Activated T-cell treated with anti-CD3 and anti-CD28 coated beads, Interleukin-2, amount 50 U/mL, for 72 hours (primary cell): ENCODE results near the gene NDUFAF7. TPM values are rescaled to one million over a fixed set of nuclear protein-coding genes. Genes with fewer than 3 reads are reported as not detected.
A peak's percentile ranks its signal among the peaks of the same experiment; 100 is the strongest.
"Not testable (repeated sequence)": the region's sequence is repeated elsewhere in the genome, so short reads cannot be mapped to it uniquely, and the experiment has no call there.

Source experiments
- ATAC-seq, 2 donors: fragments of 150-1000 bp; cut with Tn5 transposase; replicated peaks in 1 of 2; 2 replicates each; pipeline ENCODE4 v1.10.0; 2021; ENCODE audit warnings: moderate library complexity in 2 of 2, mild to moderate bottlenecking in 1 of 2
- DNase-seq, 2 donors: peaks; one replicate each; pipeline ENCODE4 v3.0.0; 2021 to 2022; ENCODE audit warnings: mixed read lengths in 1 of 2
- H3K27ac Mint-ChIP-seq: one replicate; pipeline ENCODE4 v1.8.0; 2022; ENCODE audit warnings: mild to moderate bottlenecking, moderate library complexity, mixed read lengths
- H3K27me3 Mint-ChIP-seq: one replicate; pipeline ENCODE4 v1.8.0; 2022; ENCODE audit warnings: low read depth, mixed read lengths
- H3K36me3 Mint-ChIP-seq, 2 donors: one replicate each; pipeline ENCODE4 v1.8.0; 2022; ENCODE audit warnings: mixed read lengths in 2 of 2, mild to moderate bottlenecking in 1 of 2; ENCODE audit not compliant: insufficient read depth in 2 of 2
- H3K4me1 Mint-ChIP-seq: one replicate; pipeline ENCODE4 v1.8.0; 2022; ENCODE audit warnings: low read depth, mixed read lengths
- H3K4me3 Mint-ChIP-seq, 2 donors: one replicate each; pipeline ENCODE4 v1.8.0; 2022; ENCODE audit warnings: mild to moderate bottlenecking in 2 of 2, mixed read lengths in 2 of 2, moderate library complexity in 2 of 2
- H3K9me3 Mint-ChIP-seq, 2 donors: one replicate each; pipeline ENCODE4 v1.8.0; 2022; ENCODE audit warnings: mixed read lengths in 2 of 2
- total RNA-seq, 2 donors: library from RNA; stranded (reverse); gene quantifications; one replicate each; pipeline ENCODE4 v1.2.3, GENCODE V29; 2022

Gene NDUFAF7
- 10 to 100 TPM; 30.6 to 33.4 TPM for total RNA-seq

- peaks cover 10 to 28% of the 10 kb centered on the region in 2 donors for H3K36me3 Mint-ChIP-seq
- no peak within 1 kb of the TSS for H3K27ac Mint-ChIP-seq
- DNase-seq, result peak; percentile 91 to 95
- H3K4me3 Mint-ChIP-seq, result no peak within 1 kb of the TSS
- H3K9me3 Mint-ChIP-seq, result peaks cover 0 to 2% of the 10 kb centered on the region in 2 donors
- peaks cover 15% of the 10 kb centered on the region for H3K4me1 Mint-ChIP-seq
- ATAC-seq, result peak; percentile 96 to 98
- H3K27me3 Mint-ChIP-seq, result no peaks in the 10 kb centered on the region
Observed at GRCh38 chr2:37231241-37232130, at the start of gene NDUFAF7, which contains the start of gene CEBPZ. TSS of gene NDUFAF7 (plus strand) at chr2:37231658. CDS start at chr2:37231706, 48 bp downstream. TSS of gene CEBPZ (minus strand) at chr2:37231596. CDS start at chr2:37231567, 29 bp downstream.

GRCh38 chr2:37181726-37182684 lies 49.5 kb upstream of the NDUFAF7 start:
- peaks cover 4% of the 10 kb centered on the region for H3K4me1 Mint-ChIP-seq
- H3K27ac Mint-ChIP-seq, result no peak overlapping the region
- H3K9me3 Mint-ChIP-seq, result no peaks in the 10 kb centered on the region
- H3K36me3 Mint-ChIP-seq, result no peaks in the 10 kb centered on the region
- ATAC-seq (no peak), DNase-seq (no peak)
- H3K4me3 Mint-ChIP-seq, result no peak overlapping the region
- peaks cover 32% of the 10 kb centered on the region for H3K27me3 Mint-ChIP-seq

- no peak within 1 kb of the TSS for H3K27ac Mint-ChIP-seq
- H3K4me1 Mint-ChIP-seq, result peaks cover 15% of the 10 kb centered on the region
- peaks cover 14% of the 10 kb centered on the region for H3K27me3 Mint-ChIP-seq
- H3K4me3 Mint-ChIP-seq, result no peak within 1 kb of the TSS
- H3K9me3 Mint-ChIP-seq, result no peaks in the 10 kb centered on the region
- H3K36me3 Mint-ChIP-seq, result no peaks in the 10 kb centered on the region
- DNase-seq (no peak), ATAC-seq (no peak)
Observed at GRCh38 chr2:37188570-37188969, 42.9 kb upstream of the NDUFAF7 start, which contains the start of gene SULT6B1. TSS of gene SULT6B1 (minus strand) at chr2:37188670. CDS start at chr2:37188640, 30 bp downstream.

- peak; percentile 79 to 93 for ATAC-seq
- Mint-ChIP-seq H3K27me3 (peaks cover 14% of the 10 kb centered on the region), H3K36me3 (no peaks in the 10 kb centered on the region), H3K27ac (peak overlapping the region; percentile 85), H3K4me3 (peak overlapping the region in 1 of 2 donors; percentile 71), H3K4me1 (peaks cover 15% of the 10 kb centered on the region), H3K9me3 (no peaks in the 10 kb centered on the region)
- peak; percentile 16 to 36 for DNase-seq
Observed at GRCh38 chr2:37189452-37190153, 41.9 kb upstream of the NDUFAF7 start.

- DNase-seq (no peak), ATAC-seq (peak; percentile 66 to 67)
- H3K36me3 Mint-ChIP-seq, result no peaks in the 10 kb centered on the region
- peak overlapping the region in 1 of 2 donors; percentile 71 for H3K4me3 Mint-ChIP-seq
- H3K27me3 Mint-ChIP-seq, result peaks cover 14% of the 10 kb centered on the region
- H3K27ac Mint-ChIP-seq, result peak overlapping the region; percentile 85
- no peaks in the 10 kb centered on the region for H3K9me3 Mint-ChIP-seq
- peaks cover 15% of the 10 kb centered on the region for H3K4me1 Mint-ChIP-seq
Observed at GRCh38 chr2:37190290-37190689, 41.2 kb upstream of the NDUFAF7 start.

GRCh38 chr2:37191253-37191652 lies 40.2 kb upstream of the NDUFAF7 start:
- H3K9me3 Mint-ChIP-seq, result no peaks in the 10 kb centered on the region
- H3K27ac Mint-ChIP-seq, result no peak overlapping the region
- peaks cover 0 to 2% of the 10 kb centered on the region in 2 donors for H3K36me3 Mint-ChIP-seq
- ATAC-seq (no peak), DNase-seq (no peak)
- H3K4me3 Mint-ChIP-seq, result no peak overlapping the region
- H3K4me1 Mint-ChIP-seq, result peaks cover 21% of the 10 kb centered on the region
- peaks cover 9% of the 10 kb centered on the region for H3K27me3 Mint-ChIP-seq

- Mint-ChIP-seq H3K4me1 (peaks cover 24% of the 10 kb centered on the region), H3K27me3 (peaks cover 4% of the 10 kb centered on the region)
- no peak for DNase-seq
Observed at GRCh38 chr2:37191747-37192146, 39.7 kb upstream of the NDUFAF7 start.

GRCh38 chr2:37192551-37192950 lies 38.9 kb upstream of the NDUFAF7 start:
- no peaks in the 10 kb centered on the region for H3K9me3 Mint-ChIP-seq
- DNase-seq (no peak), ATAC-seq (no peak)
- H3K27me3 Mint-ChIP-seq, result no peaks in the 10 kb centered on the region
- peaks cover 0 to 3% of the 10 kb centered on the region in 2 donors for H3K36me3 Mint-ChIP-seq
- peaks cover 30% of the 10 kb centered on the region for H3K4me1 Mint-ChIP-seq
- H3K27ac Mint-ChIP-seq, result no peak overlapping the region
- H3K4me3 Mint-ChIP-seq, result no peak overlapping the region

More at GRCh38 chr2:37191747-37192146, 39.7 kb upstream of the NDUFAF7 start:
- Mint-ChIP-seq H3K4me3 (no peak overlapping the region), H3K27ac (no peak overlapping the region), H3K36me3 (peaks cover 0 to 3% of the 10 kb centered on the region in 2 donors), H3K9me3 (no peaks in the 10 kb centered on the region)
- no peak for ATAC-seq

- peaks cover 41% of the 10 kb centered on the region for H3K4me1 Mint-ChIP-seq
- H3K9me3 Mint-ChIP-seq, ATAC-seq, H3K36me3 Mint-ChIP-seq, H3K27me3 Mint-ChIP-seq, DNase-seq: not testable (repeated sequence)
- peak overlapping the region; percentile 95 to 97 for H3K4me3 Mint-ChIP-seq
- peak overlapping the region; percentile 100 for H3K27ac Mint-ChIP-seq
Observed at GRCh38 chr2:37195862-37196319, 35.6 kb upstream of the NDUFAF7 start.

GRCh38 chr2:37196320-37197195 lies 34.9 kb upstream of the NDUFAF7 start, which contains the start of gene CEBPZOS:
TSS of gene CEBPZOS (plus strand) at chr2:37196496. CDS start at chr2:37199705, 3,209 bp downstream.
- Mint-ChIP-seq H3K27me3 (no peaks in the 10 kb centered on the region), H3K4me3 (peak within 1 kb of the TSS; percentile 95 to 97), H3K36me3 (peaks cover 0 to 3% of the 10 kb centered on the region in 2 donors), H3K9me3 (no peaks in the 10 kb centered on the region), H3K4me1 (peaks cover 47% of the 10 kb centered on the region), H3K27ac (peak within 1 kb of the TSS; percentile 100)
- DNase-seq, result peak; percentile 84 to 91
- ATAC-seq, result peak; percentile 82

GRCh38 chr2:37198681-37199065 lies 32.8 kb upstream of the NDUFAF7 start:
- Mint-ChIP-seq H3K27ac (no peak overlapping the region), H3K36me3 (peaks cover 2 to 14% of the 10 kb centered on the region in 2 donors)

More at GRCh38 chr2:37198681-37199065, 32.8 kb upstream of the NDUFAF7 start:
- Mint-ChIP-seq H3K4me3 (no peak overlapping the region), H3K4me1 (peaks cover 55% of the 10 kb centered on the region), H3K27me3 (no peaks in the 10 kb centered on the region), H3K9me3 (peaks cover 0 to 2% of the 10 kb centered on the region in 2 donors)
- ATAC-seq (no peak), DNase-seq (no peak)
